NCI-H128 (cell line): ENCODE data around the gene TMEM61.
"Not testable (repeated sequence)": the region's sequence is repeated elsewhere in the genome, so short reads cannot be mapped to it uniquely, and the experiment has no call there.

Experiments used
- DNase-seq: peaks from one replicate; lab custom pipeline; 2025; ENCODE audit not compliant: unreplicated experiment; lab: John Stamatoyannopoulos, UW

Gene TMEM61

DNA sequence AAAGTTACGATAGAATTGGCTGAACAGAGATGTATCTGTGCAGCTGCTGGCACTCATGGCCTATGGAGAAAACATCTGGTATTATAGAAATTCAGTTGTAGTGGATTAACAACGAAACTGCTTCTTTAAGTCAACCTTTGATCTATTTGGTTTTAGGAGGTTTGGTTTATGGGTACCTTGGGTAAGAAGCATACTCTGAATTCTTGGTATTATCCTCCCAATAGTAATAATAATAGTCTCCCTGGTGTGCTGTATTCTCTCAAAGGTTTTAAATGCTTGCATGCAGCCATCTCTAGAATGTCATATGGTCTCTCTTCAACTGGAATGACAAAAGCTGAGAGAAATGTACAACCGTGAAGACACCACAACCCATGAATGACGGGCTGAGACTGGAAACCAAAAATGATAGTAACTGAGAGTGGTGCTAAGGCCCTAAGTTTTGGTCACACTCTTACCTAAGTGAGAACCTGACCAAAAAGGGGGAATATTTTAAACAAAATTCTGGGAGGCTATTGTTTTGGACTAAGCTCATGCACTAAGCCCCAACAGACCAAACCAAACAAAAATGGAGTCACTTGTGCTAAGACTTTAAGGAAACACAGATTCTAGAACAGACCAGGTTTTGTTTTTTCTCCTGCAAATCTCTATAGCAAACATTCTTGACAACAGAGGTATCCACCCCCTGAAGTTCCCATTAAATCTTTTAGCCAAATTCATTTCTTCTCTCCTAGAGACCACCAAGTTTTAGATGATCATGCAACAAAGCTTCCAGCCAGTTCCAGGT lies 17.6 kb upstream of the TMEM61 start:
- DNase-seq, result no peak

DNA sequence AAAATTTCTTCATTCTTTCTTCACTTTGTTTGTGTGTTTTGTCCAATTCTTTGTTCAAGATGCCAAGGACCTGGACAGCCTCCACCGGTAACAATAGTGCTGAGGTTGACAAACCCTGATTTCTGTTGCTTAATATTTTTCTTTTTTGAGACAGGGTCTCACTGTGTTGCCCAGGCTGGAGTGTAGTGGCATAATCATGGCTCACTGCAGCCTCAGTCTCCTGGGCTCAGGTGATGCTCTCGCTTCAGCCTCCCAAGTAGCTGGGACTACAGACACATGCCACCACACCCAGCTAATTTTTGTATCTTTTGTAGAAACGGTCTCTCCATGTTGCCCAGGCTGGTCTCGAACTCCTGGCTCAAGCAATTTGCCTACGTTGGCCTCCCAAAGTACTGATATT lies 16.6 kb upstream of the TMEM61 start:
- not testable (repeated sequence) for DNase-seq

DNA sequence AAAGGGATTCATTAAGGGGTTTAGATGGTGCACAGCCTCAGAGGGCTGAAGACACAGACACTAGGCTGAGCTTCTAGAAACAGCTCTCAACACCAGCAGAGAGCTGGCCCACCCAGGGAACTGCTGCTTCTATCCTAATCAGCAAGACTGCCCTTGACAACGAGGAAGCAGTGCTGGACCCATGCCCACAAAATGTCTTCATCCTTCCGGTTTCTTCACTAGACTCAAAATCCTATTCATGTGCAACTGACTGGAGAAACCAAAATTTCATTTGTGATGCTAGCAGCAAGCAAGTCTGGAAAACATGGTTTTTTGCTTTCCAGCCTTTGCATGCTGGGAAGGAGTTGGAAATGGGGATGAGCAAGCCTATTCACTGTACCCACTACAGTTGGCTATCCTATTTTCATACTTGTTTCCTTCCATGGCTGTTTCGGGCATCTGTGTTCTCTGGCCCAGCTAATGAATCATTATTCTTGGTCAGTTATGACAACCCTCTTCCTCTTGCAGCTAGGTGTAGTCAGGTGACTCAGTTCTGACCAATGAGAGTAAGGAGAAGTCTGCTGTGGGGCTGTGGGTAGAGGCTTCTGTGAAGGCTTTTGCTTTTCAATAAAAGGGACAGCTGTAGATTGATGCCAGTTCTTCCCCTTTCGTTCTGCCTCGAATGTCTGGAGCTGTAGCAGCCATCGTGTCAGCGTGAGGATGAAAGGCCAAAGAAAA lies 14.6 kb upstream of the TMEM61 start:
- DNase-seq, result no peak

DNA sequence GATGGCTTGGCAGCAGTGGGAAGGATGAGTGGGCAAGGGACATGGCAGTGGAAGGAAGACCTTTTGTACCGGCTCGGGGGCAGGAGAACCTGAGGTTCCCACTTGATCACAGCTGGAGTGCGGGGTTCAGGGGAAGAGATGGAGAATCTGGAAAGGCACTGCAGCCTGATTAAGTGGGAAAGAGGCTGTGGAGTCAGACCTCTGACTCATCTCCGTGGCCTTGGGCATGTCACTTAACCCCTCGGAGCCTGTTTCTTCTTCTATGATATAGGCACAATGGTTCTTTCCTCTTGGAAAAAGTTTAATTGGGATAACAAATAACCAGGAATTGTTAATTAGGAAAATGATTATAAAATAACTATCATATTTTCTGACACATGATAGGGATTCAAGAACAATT lies 13.1 kb upstream of the TMEM61 start:
- no peak for DNase-seq

DNA sequence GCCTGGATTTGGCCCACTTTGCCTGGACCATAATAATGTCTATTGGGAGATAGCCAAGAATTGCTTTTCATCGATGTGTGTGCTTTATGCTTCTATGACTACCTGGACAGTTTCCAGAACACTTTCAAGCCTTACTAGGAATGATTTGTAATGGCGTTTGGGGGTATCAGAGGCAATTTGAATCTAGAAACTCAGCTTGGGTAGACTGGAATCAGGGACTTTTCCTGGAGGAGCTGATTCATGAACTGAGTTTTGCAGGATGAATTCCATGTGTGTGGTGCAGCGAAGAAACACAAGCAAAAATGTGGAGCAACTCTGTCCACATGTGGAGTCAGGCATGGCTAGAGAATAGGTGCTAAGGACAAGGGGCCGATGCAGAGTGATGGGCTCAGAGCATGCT lies 11.9 kb upstream of the TMEM61 start:
- DNase-seq, result no peak

DNA sequence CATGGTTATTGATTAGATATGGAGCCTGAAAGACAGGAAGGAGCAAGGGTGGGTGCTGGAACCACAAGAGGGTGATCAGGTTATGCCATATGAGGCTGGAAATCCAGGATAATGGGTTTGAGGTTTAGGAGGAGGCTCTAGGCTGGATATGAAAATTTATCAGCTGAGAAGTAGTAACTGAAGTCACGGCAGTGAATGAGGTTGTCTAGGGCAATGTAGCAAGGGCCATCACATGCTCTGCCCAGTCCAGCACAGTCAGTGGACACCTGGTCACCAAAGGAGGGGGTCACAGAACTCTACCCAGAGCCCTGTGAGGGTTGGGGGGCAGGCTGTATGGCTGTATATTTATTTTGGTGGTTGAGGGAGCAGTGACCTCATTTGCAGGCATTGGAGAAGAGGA lies 10.5 kb upstream of the TMEM61 start:
- DNase-seq, result no peak

DNA sequence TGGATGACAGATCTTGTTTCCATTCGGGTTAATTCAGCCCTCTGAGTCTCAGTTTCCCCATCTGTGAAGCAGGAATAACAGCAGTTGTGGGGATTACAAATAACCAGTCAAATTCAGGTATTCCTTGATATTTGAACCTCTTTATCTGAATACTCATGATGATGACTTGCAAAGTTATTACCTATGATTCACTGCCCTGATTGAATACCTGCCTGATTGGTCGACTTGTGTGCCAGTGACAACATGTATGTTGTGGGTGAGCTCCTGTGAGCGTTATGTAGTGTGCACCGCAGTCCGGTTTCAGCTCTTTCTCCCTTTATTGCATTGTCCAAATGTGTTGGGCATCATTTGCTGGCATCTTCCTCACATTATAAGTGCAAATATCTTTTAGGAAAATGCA lies 9.5 kb upstream of the TMEM61 start:
- DNase-seq, result no peak

DNA sequence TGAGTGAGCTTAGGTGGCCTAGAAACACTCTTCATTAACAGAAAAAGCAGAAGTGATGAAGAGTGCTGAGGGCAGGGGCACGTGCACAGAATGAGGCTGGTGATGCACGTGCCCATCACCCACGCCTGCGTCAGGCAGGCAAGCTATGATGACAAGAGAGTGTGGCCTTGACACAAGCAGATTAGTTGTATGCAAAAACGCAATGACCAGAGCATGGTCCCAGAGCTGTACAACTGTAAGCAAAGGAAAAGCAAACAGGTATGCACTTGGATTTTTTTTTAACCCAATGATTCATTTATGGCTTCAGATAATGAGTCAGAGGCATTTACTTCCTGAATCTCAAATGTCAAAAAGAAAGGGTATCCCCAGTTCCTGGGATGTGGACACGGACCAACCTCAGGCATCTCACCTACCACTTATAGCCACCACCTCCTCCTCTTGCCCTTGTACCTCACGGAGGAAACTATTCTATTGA lies 9.1 kb upstream of the TMEM61 start:
- DNase-seq, result no peak

DNA sequence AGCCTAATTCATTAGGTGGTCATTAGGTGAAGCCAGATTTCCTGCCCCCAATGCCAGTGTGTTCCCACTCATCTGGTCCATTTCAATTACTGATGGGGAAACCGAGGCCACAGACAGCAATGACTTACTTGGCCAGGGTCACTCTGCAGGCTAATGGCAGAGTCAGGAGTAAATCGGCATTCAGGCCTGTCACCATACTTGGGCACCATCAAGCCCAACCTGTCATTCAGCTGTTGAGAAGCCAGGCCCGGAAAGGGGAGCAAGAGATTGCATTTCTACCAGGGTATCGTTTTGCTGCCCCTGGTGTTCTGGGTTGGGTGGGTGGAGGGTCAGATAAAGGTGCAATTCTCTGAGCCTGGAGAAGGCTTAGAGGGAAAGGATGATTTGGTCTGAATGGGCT lies 8.0 kb upstream of the TMEM61 start:
- DNase-seq, result no peak

DNA sequence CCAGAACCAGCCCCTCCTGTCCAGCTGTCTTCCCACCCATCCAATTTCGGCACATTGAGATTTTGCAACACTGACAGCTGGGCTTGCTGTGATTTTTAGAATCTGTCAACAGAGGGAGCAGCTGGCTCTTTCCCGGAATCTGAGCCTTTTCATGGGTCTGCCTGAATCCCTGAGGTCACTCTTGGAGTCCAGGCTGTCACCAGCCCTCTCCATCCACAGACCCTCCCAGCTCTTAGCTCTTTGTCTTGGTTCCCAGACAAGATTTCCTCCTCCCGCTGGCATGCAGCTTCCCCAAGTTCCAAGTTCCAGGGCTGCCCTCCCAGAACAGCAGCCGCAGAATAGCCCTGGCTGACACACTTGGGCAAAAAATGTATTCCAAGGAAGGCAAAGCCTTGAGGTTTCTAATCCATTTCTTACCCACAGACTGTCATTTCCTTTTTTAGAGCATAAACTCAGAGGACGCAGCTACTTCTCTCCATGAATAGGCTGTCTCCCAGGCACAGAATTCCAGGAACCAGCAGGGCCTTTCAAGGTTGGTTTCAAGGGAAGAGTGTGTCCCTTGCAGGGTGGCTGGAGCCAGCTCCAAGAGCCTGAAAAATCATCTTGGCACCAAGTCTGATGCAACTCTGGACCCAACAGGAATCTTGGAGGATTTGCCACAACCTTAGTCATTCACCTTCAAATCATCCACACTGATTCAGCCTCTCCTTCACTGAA lies 7.1 kb upstream of the TMEM61 start:
- DNase-seq, result no peak

DNA sequence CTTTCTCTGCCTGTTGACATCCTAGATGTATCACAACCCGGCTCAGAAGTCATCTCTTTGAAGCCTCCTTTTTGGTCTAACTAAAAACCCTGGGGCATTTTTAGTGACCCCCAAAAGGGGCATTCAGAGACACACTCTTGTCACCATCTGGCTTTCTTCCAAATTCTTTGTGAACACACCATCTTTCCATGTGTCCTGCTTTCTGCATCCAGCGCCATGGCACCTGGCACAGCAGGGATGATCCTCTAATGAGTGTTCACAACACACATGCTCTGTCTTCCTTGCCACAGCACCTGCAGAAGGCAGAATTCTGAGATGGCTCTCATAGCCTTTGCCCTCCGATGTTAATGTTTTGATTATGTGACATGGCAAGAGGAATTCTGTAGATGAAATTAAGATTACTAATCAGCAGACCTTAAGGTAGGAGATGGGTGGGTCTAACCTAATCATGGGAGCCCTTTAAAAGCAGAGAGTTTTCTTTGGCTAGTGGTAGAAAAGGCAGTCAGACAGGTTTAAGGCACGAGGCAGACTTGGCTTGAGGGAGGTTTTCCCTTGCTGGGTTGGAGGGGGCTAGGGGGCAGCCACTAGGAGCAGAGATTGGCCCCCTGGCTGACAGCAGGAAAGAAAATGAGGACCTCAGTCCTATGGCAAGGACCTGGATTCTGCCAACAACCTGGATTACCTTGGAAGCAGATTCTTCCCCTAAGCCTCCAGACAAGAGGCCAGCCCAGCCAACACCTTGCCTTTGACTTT lies 4.9 kb upstream of the TMEM61 start:
- peak; percentile 33 for DNase-seq

DNA sequence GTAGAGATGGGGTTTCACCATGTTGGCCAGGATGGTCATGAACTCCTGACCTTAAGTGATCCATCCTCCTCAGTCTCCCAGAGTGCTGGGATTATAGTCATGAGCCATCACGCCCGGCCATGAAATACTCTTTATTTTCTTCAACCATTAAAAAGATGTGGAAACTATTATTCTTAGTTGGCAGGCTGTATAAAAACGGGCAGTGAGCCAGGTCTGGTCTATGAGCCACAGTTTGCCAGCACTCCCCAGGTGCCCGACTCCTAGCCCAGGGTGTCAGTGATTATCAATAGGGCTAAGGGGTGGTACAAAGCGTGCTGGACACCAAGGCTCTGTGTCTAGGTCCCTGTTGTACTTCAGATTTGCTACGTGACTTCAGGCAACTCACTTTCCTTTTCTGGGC lies 3.7 kb upstream of the TMEM61 start:
- no peak for DNase-seq

DNA sequence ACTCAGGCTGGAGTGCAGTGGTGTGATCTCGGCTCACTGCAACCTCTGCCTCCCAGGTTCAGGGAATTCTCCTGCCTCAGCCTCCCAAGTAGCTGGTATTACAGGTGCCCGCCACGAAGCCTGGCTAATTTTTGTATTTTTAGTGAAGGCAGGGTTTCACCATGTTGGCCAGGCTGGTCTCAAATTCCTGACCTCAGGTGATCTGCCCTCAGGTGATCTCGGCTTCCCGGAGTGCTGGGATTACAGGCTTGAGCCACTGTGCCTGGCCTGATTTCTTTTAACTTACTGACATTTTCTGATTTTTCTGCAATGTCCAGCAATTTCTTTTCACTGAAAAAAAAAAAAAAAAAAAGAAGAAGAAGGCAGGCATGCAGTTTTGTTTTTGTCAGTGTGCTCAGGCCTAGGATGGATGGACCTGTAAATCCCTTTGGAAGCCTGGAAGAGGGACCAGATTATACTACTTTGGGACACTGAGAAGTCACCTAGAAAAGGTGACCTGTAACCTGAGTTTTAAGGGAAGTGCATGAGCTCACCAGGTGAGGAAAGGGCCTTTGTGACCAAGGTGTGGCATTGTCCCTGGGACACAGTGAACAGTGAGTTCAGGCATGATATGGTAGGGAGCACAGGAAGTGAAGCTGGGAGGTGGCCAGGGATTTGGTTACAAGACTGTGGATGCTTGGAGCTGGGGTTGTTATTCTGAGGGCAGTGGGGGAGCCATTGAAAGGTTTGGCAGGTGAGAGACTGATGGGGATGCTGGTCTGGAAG lies 2.7 kb upstream of the TMEM61 start:
- DNase-seq, result no peak

DNA sequence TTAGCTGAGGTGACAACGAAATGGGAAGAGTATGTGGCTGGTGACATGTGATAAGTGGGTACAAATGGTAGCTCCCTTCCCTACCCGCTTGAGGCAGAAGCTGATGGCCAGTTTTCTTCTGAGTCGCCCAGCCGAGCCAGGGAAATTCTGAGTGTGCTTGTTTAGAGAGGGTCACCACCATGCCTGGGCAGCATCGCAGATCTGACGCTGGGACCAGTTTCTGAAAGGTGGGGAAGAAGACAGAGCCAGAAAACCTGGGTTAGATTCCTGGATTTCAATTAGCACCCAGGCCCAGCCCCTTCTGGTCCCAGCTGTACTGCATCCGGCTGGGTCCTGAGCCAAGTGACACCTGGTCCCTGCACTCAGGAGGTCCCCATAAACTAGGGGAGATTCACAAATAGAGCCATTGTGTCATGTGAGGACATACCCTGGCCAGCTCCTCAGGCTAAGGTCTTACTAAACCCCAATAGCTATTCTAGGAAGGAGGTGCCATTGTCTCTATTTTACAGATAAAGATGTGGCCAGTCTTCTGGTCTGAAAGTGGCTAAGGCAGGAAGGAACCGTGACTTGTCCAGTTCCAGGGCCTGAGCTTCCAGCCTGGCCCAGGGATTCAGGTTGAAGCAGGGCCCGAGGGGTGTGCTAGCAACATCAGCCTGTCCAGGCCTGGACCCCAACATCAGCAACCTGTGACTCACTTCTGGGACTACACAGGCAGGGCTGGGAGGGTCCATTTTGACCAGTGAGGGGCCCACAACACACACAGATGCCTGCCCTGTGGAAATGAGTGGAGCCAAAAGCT lies 1.7 kb upstream of the TMEM61 start:
- no peak for DNase-seq

DNA sequence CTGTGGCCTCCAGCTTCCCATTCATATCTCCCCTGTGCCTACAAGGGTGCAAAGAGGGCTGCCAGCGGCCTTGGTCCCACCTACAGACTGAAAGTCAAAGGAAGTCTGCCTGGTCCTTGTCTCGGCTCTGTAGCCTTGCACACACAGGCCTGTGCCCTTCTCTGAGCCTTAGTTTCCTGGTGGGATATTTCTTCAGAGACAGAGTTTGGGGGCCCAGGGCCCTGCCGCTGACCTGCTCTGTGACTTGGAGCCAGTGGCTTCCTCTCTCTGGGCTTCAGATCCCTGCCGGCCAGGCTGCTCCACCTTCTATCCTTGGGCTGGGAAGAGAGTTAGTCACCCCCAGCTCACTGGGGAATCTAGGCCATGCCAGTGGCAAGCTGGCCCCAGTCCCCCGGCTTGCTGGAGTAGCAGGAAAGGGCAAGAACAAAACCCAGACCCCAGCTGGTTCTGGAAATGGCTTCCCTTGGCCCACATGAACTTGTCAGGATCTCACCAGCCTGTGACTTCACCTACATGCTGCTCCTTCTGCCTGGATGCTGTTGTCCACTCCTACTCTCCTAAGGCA lies 1.0 kb upstream of the TMEM61 start:
- DNase-seq, result no peak

DNA sequence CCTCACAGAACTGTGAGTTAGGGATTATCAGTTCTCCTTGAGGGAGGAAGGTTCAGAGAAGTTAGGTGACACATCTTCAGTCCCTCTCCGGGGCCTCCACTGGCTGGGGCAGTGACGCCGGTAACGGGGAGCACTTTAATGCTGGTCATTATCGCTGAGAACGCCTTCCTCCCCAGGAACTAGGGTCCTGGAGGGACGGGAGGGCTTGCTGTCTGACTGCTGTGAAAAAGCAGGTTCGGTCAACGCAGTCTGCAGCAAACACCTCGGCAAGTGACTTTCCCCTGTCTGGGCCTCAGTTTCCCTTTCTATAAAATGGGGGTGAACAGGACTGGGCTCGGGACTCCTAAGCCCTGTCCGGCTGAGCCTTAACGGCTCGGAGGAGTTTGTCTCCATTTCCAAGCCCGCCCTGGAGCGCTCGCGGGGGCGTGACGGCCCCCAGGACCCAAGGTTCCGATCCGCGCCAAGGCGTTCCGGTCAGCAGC lies 341 bp upstream of the TMEM61 start:
- no peak for DNase-seq

DNA sequence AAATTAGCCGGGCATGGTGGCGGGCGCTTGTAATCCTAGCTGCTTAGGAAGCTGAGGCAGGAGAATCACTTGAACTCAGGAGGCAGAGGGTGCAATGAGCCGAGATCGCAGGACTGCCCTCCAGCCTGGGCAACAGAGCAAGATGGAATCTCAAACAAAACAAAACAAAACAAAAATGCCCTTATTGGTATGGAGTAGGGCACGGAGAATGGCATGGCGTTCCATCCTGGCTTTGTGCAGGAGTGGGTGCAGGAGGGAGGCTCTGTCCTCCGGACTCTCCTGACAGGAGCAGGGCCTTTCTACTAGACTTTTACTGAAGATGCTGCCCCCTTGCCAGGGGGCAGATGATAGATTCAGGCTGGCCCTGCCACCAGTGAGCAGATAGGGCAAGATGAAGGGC lies 1.0 kb downstream of the TMEM61 start:
- DNase-seq, result no peak

DNA sequence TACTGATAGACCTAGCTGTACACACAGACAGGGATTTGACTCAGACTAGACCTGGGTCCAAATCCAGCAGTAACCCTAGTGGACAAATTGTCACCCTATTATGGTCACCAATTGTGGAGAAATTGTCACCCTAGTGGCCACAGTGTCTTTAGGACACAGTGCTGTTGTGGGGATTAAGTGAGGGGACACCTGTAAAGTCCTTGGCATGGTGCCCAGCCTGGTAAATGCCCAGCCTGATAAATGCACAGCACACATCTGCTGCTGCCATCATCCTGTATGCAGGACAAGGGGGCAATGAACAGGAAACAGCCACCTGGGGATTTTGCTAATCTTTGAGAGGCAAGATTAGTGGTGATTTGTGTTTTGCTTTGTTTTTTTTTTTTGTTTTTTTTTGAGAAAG lies 2.3 kb downstream of the TMEM61 start:
- DNase-seq, result no peak

DNA sequence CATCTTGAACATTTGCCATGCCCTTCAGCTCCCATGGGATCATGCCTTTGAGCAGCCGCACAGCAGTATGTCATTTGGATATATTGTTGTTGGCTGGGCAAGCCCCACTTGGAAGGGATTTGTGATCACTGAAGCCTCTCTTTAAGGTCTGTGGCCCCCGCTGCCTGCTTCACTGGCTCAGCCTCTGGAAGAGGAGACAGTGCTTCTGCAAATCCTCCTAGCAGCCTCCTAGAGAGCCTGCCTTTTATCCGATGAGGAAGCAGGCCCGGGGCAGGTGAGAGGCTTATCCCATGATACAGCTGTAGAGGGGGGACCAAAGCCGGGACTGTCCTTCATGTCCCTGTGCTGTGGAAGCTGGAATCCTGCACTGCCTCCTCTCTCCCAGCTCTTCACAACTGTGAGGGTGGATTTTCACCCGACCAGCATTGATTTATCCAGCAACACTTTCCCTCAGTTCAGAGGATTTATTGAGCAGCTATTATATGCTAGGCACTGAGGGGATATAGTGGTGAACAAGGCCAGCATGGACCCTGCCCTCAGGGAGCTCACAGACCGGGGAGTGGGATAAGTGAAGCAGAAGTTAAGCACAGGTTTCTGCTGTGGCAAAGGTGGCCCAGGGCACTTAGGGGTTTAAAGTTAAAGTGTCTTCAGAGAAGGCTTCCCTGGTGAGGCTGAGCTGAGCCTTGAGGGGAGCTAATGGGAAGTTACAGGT lies 3.9 kb downstream of the TMEM61 start:
- peak; percentile 29 for DNase-seq
